SK-N-MC (cell line): ENCODE measurements around the gene SLC26A3.

Source experiments
- EZH2 ChIP-seq: fragments of 200-600 bp; sonication (generic); IDR thresholded peaks from one replicate; pipeline ENCODE4 v1.6.1; 2017; ENCODE audit warnings: antibody characterized with exemption
- FOXP2 ChIP-seq: optimal IDR thresholded peaks from 2 replicates; pipeline ENCODE3; 2011; ENCODE audit warnings: mild to moderate bottlenecking, moderate library complexity; ENCODE audit not compliant: insufficient read depth; ENCODE audit errors: extremely low read length, control extremely low read depth
- POLR2AphosphoS5 ChIP-seq: IDR thresholded peaks from 2 replicates; pipeline ENCODE4 v1.6.1; 2012; ENCODE audit warnings: mild to moderate bottlenecking, low read depth, low read length, borderline replicate concordance

GRCh38 chr7:107847168-107847835, 44.3 kb upstream of the SLC26A3 start:
- TF ChIP-seq POLR2AphosphoS5 (no peak), EZH2 (no peak), FOXP2 (no peak)
